ENCODE results near the gene NAPSA. TPM values are rescaled to one million over a fixed set of nuclear protein-coding genes. Genes with fewer than 3 reads are reported as not detected.
A peak's percentile ranks its signal among the peaks of the same experiment; 100 is the strongest.

NAPSA gene
- total and polyA plus RNA-seq, 10 of the 15 experiments (the other 5 are each of a cell fraction or from before 2014, with no cell fraction given): 6.7 to 45.4 (median 17.1) TPM

GRCh38 chr19:50333235-50333736 lies 32.2 kb downstream of the NAPSA start (continued):
- TF ChIP-seq, protein P1, sequence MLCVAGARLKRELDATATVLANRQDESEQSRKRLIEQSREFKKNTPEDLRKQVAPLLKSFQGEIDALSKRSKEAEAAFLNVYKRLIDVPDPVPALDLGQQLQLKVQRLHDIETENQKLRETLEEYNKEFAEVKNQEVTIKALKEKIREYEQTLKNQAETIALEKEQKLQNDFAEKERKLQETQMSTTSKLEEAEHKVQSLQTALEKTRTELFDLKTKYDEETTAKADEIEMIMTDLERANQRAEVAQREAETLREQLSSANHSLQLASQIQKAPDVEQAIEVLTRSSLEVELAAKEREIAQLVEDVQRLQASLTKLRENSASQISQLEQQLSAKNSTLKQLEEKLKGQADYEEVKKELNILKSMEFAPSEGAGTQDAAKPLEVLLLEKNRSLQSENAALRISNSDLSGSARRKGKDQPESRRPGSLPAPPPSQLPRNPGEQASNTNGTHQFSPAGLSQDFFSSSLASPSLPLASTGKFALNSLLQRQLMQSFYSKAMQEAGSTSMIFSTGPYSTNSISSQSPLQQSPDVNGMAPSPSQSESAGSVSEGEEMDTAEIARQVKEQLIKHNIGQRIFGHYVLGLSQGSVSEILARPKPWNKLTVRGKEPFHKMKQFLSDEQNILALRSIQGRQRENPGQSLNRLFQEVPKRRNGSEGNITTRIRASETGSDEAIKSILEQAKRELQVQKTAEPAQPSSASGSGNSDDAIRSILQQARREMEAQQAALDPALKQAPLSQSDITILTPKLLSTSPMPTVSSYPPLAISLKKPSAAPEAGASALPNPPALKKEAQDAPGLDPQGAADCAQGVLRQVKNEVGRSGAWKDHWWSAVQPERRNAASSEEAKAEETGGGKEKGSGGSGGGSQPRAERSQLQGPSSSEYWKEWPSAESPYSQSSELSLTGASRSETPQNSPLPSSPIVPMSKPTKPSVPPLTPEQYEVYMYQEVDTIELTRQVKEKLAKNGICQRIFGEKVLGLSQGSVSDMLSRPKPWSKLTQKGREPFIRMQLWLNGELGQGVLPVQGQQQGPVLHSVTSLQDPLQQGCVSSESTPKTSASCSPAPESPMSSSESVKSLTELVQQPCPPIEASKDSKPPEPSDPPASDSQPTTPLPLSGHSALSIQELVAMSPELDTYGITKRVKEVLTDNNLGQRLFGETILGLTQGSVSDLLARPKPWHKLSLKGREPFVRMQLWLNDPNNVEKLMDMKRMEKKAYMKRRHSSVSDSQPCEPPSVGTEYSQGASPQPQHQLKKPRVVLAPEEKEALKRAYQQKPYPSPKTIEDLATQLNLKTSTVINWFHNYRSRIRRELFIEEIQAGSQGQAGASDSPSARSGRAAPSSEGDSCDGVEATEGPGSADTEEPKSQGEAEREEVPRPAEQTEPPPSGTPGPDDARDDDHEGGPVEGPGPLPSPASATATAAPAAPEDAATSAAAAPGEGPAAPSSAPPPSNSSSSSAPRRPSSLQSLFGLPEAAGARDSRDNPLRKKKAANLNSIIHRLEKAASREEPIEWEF (IDR thresholded peaks at IDR 0.05; ENCODE audit: insufficient replicate concordance, low read depth, low read length): no peak
- TF ChIP-seq SP1 (IDR thresholded peaks at IDR 0.05; ENCODE audit: low read depth, low read length) (peak; percentile 76), ZNF24 (IDR thresholded peaks at IDR 0.05) (no peak), PBX3 (IDR thresholded peaks at IDR 0.05; ENCODE audit: insufficient replicate concordance, low read depth, low read length) (peak; percentile 16), ETV6 (conservative IDR thresholded peaks at IDR 0.05 in 1 of 2, IDR thresholded peaks at IDR 0.05 in 1 of 2; ENCODE audit: borderline replicate concordance in 1 of 2, low read depth in 1 of 2) (no peak; a peak in 1 of 4 replicates), SMAD5 (IDR thresholded peaks at IDR 0.05; ENCODE audit: low read depth) (peak; percentile 29; the same call in 1 of the 2 replicates), NFXL1 (IDR thresholded peaks at IDR 0.05; ENCODE audit: borderline replicate concordance) (no peak), ZNF592 (IDR thresholded peaks at IDR 0.05) (no peak), SREBF2 (IDR thresholded peaks at IDR 0.05; ENCODE audit: low read length) (no peak)
- TF ChIP-seq, protein P2, sequence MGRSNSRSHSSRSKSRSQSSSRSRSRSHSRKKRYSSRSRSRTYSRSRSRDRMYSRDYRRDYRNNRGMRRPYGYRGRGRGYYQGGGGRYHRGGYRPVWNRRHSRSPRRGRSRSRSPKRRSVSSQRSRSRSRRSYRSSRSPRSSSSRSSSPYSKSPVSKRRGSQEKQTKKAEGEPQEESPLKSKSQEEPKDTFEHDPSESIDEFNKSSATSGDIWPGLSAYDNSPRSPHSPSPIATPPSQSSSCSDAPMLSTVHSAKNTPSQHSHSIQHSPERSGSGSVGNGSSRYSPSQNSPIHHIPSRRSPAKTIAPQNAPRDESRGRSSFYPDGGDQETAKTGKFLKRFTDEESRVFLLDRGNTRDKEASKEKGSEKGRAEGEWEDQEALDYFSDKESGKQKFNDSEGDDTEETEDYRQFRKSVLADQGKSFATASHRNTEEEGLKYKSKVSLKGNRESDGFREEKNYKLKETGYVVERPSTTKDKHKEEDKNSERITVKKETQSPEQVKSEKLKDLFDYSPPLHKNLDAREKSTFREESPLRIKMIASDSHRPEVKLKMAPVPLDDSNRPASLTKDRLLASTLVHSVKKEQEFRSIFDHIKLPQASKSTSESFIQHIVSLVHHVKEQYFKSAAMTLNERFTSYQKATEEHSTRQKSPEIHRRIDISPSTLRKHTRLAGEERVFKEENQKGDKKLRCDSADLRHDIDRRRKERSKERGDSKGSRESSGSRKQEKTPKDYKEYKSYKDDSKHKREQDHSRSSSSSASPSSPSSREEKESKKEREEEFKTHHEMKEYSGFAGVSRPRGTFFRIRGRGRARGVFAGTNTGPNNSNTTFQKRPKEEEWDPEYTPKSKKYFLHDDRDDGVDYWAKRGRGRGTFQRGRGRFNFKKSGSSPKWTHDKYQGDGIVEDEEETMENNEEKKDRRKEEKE (IDR thresholded peaks at IDR 0.05): no peak
- TF ChIP-seq, protein P3, sequence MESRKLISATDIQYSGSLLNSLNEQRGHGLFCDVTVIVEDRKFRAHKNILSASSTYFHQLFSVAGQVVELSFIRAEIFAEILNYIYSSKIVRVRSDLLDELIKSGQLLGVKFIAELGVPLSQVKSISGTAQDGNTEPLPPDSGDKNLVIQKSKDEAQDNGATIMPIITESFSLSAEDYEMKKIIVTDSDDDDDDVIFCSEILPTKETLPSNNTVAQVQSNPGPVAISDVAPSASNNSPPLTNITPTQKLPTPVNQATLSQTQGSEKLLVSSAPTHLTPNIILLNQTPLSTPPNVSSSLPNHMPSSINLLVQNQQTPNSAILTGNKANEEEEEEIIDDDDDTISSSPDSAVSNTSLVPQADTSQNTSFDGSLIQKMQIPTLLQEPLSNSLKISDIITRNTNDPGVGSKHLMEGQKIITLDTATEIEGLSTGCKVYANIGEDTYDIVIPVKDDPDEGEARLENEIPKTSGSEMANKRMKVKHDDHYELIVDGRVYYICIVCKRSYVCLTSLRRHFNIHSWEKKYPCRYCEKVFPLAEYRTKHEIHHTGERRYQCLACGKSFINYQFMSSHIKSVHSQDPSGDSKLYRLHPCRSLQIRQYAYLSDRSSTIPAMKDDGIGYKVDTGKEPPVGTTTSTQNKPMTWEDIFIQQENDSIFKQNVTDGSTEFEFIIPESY (IDR thresholded peaks at IDR 0.05): no peak

All from GM12878 (cell line).